Stimulated activated memory B cell treated with anti-CD40 and anti-IgM and Interleukin-4, amounts not matched to agents 10 μg/mL and 1 μg/mL and 100 μg/mL, for 72 hours (primary cell): ENCODE measurements around the gene SEMA5A.

Experiments
- ATAC-seq: fragments of 150-1000 bp; cut with Tn5 transposase; 2 replicates; pipeline ENCODE4 v1.10.0; 2021
- H3K27ac Mint-ChIP-seq: one replicate; pipeline ENCODE4 v1.8.0; 2022; ENCODE audit warnings: mild to moderate bottlenecking, mixed read lengths
- H3K27me3 Mint-ChIP-seq: one replicate; pipeline ENCODE4 v1.8.0; 2022; ENCODE audit warnings: mixed read lengths
- H3K36me3 Mint-ChIP-seq: one replicate; pipeline ENCODE4 v1.8.0; 2022; ENCODE audit warnings: mixed read lengths
- H3K4me1 Mint-ChIP-seq: one replicate; pipeline ENCODE4 v1.8.0; 2022; ENCODE audit warnings: mixed read lengths
- H3K4me3 Mint-ChIP-seq: one replicate; pipeline ENCODE4 v1.8.0; 2022; ENCODE audit warnings: mild to moderate bottlenecking, moderate library complexity, mixed read lengths
- H3K9me3 Mint-ChIP-seq: one replicate; pipeline ENCODE4 v1.8.0; 2022; ENCODE audit warnings: mixed read lengths

SEMA5A gene

GRCh38 chr5:9502864-9503263, 43.0 kb downstream of the SEMA5A start:
- no peak for ATAC-seq
- Mint-ChIP-seq H3K36me3 (no peaks in the 10 kb centered on the region), H3K9me3 (no peaks in the 10 kb centered on the region), H3K4me1 (no peaks in the 10 kb centered on the region), H3K4me3 (no peak overlapping the region), H3K27me3 (no peaks in the 10 kb centered on the region), H3K27ac (no peak overlapping the region)

GRCh38 chr5:9502050-9502834, 43.6 kb downstream of the SEMA5A start:
- H3K27ac Mint-ChIP-seq, result no peak overlapping the region
- H3K4me3 Mint-ChIP-seq, result no peak overlapping the region
- no peak for ATAC-seq
- no peaks in the 10 kb centered on the region for H3K4me1 Mint-ChIP-seq
- H3K27me3 Mint-ChIP-seq, result no peaks in the 10 kb centered on the region
- no peaks in the 10 kb centered on the region for H3K9me3 Mint-ChIP-seq
- H3K36me3 Mint-ChIP-seq, result no peaks in the 10 kb centered on the region

GRCh38 chr5:9500625-9501024, 45.2 kb downstream of the SEMA5A start:
- Mint-ChIP-seq H3K4me1 (no peaks in the 10 kb centered on the region), H3K36me3 (no peaks in the 10 kb centered on the region), H3K4me3 (no peak overlapping the region), H3K27ac (no peak overlapping the region), H3K9me3 (no peaks in the 10 kb centered on the region), H3K27me3 (no peaks in the 10 kb centered on the region)
- no peak for ATAC-seq

GRCh38 chr5:9500193-9500592, 45.7 kb downstream of the SEMA5A start:
- H3K36me3 Mint-ChIP-seq, result no peaks in the 10 kb centered on the region
- H3K27me3 Mint-ChIP-seq, result no peaks in the 10 kb centered on the region
- ATAC-seq, result no peak
- no peak overlapping the region for H3K27ac Mint-ChIP-seq
- H3K9me3 Mint-ChIP-seq, result no peaks in the 10 kb centered on the region
- no peaks in the 10 kb centered on the region for H3K4me1 Mint-ChIP-seq
- no peak overlapping the region for H3K4me3 Mint-ChIP-seq

GRCh38 chr5:9499498-9499876, 46.4 kb downstream of the SEMA5A start:
- H3K36me3 Mint-ChIP-seq, result no peaks in the 10 kb centered on the region
- no peak for ATAC-seq
- no peak overlapping the region for H3K4me3 Mint-ChIP-seq
- no peak overlapping the region for H3K27ac Mint-ChIP-seq
- H3K27me3 Mint-ChIP-seq, result no peaks in the 10 kb centered on the region
- H3K4me1 Mint-ChIP-seq, result no peaks in the 10 kb centered on the region
- no peaks in the 10 kb centered on the region for H3K9me3 Mint-ChIP-seq

GRCh38 chr5:9498541-9499497, 47.1 kb downstream of the SEMA5A start:
- no peak overlapping the region for H3K4me3 Mint-ChIP-seq
- no peak for ATAC-seq
- H3K27me3 Mint-ChIP-seq, result no peaks in the 10 kb centered on the region
- no peaks in the 10 kb centered on the region for H3K36me3 Mint-ChIP-seq
- H3K27ac Mint-ChIP-seq, result no peak overlapping the region
- no peaks in the 10 kb centered on the region for H3K9me3 Mint-ChIP-seq
- no peaks in the 10 kb centered on the region for H3K4me1 Mint-ChIP-seq

GRCh38 chr5:9497347-9497746, 48.5 kb downstream of the SEMA5A start:
- no peaks in the 10 kb centered on the region for H3K27me3 Mint-ChIP-seq
- ATAC-seq, result no peak
- H3K9me3 Mint-ChIP-seq, result no peaks in the 10 kb centered on the region
- H3K36me3 Mint-ChIP-seq, result no peaks in the 10 kb centered on the region
- H3K27ac Mint-ChIP-seq, result no peak overlapping the region
- H3K4me1 Mint-ChIP-seq, result no peaks in the 10 kb centered on the region
- H3K4me3 Mint-ChIP-seq, result no peak overlapping the region

- Mint-ChIP-seq H3K9me3 (no peaks in the 10 kb centered on the region), H3K4me1 (no peaks in the 10 kb centered on the region), H3K4me3 (no peak overlapping the region), H3K27ac (no peak overlapping the region), H3K36me3 (no peaks in the 10 kb centered on the region), H3K27me3 (no peaks in the 10 kb centered on the region)
- ATAC-seq, result no peak
Observed at GRCh38 chr5:9496801-9497200, 49.1 kb downstream of the SEMA5A start.

GRCh38 chr5:9495121-9495520, 50.8 kb downstream of the SEMA5A start:
- Mint-ChIP-seq H3K27me3 (no peaks in the 10 kb centered on the region), H3K4me1 (no peaks in the 10 kb centered on the region), H3K27ac (no peak overlapping the region), H3K4me3 (no peak overlapping the region), H3K9me3 (no peaks in the 10 kb centered on the region), H3K36me3 (no peaks in the 10 kb centered on the region)
- ATAC-seq, result no peak

- Mint-ChIP-seq H3K36me3 (no peaks in the 10 kb centered on the region), H3K27me3 (no peaks in the 10 kb centered on the region), H3K4me1 (no peaks in the 10 kb centered on the region), H3K9me3 (no peaks in the 10 kb centered on the region), H3K4me3 (no peak overlapping the region), H3K27ac (no peak overlapping the region)
- ATAC-seq, result no peak
Observed at GRCh38 chr5:9494301-9494700, 51.6 kb downstream of the SEMA5A start.

GRCh38 chr5:9490494-9491097, 55.3 kb downstream of the SEMA5A start:
- no peak overlapping the region for H3K27ac Mint-ChIP-seq
- H3K4me1 Mint-ChIP-seq, result no peaks in the 10 kb centered on the region
- no peak for ATAC-seq
- H3K36me3 Mint-ChIP-seq, result no peaks in the 10 kb centered on the region
- H3K4me3 Mint-ChIP-seq, result no peak overlapping the region
- H3K9me3 Mint-ChIP-seq, result peaks cover 3% of the 10 kb centered on the region
- no peaks in the 10 kb centered on the region for H3K27me3 Mint-ChIP-seq

GRCh38 chr5:9483779-9484178, 62.1 kb downstream of the SEMA5A start:
- no peaks in the 10 kb centered on the region for H3K36me3 Mint-ChIP-seq
- H3K9me3 Mint-ChIP-seq, result peaks cover 9% of the 10 kb centered on the region
- no peaks in the 10 kb centered on the region for H3K27me3 Mint-ChIP-seq
- ATAC-seq, result no peak
- no peak overlapping the region for H3K27ac Mint-ChIP-seq
- no peak overlapping the region for H3K4me3 Mint-ChIP-seq
- H3K4me1 Mint-ChIP-seq, result no peaks in the 10 kb centered on the region

GRCh38 chr5:9483243-9483642, 62.6 kb downstream of the SEMA5A start:
- Mint-ChIP-seq H3K36me3 (no peaks in the 10 kb centered on the region), H3K9me3 (peaks cover 12% of the 10 kb centered on the region), H3K27ac (no peak overlapping the region), H3K4me1 (no peaks in the 10 kb centered on the region), H3K4me3 (no peak overlapping the region), H3K27me3 (no peaks in the 10 kb centered on the region)
- ATAC-seq, result no peak

- Mint-ChIP-seq H3K9me3 (peaks cover 15% of the 10 kb centered on the region), H3K27ac (no peak overlapping the region), H3K36me3 (no peaks in the 10 kb centered on the region), H3K4me3 (no peak overlapping the region), H3K27me3 (no peaks in the 10 kb centered on the region), H3K4me1 (no peaks in the 10 kb centered on the region)
- no peak for ATAC-seq
Observed at GRCh38 chr5:9482381-9482780, 63.5 kb downstream of the SEMA5A start.

GRCh38 chr5:9480499-9480898, 65.4 kb downstream of the SEMA5A start:
- peaks cover 19% of the 10 kb centered on the region for H3K9me3 Mint-ChIP-seq
- no peak for ATAC-seq

More at GRCh38 chr5:9480499-9480898, 65.4 kb downstream of the SEMA5A start:
- Mint-ChIP-seq H3K27ac (no peak overlapping the region), H3K36me3 (no peaks in the 10 kb centered on the region), H3K27me3 (no peaks in the 10 kb centered on the region), H3K4me3 (no peak overlapping the region), H3K4me1 (no peaks in the 10 kb centered on the region)
